Measurements from ENCODE around the gene GH1. TPM values are rescaled to one million over a fixed set of nuclear protein-coding genes. Genes with fewer than 3 reads are reported as not detected.

GH1 gene
- total and polyA plus RNA-seq, 2 donors = 0.33 to 3.1 TPM

Other genes starting within 250 kb of the GH1 start
- gene LIMD2, start 218.7 kb downstream of the GH1 start, total RNA-seq = 202 TPM
- gene LIMD2, start 218.7 kb downstream of the GH1 start, polyA plus RNA-seq = 309 TPM
- 13.4 TPM for gene STRADA, start 177.0 kb downstream of the GH1 start, total RNA-seq
- gene STRADA, start 177.0 kb downstream of the GH1 start, polyA plus RNA-seq = 32.2 TPM
- 34.7 TPM for gene CCDC47, start 145.2 kb downstream of the GH1 start, total RNA-seq
- 25.9 TPM for gene CCDC47, start 145.2 kb downstream of the GH1 start, polyA plus RNA-seq
- 58.9 TPM for gene DDX42, start 144.7 kb downstream of the GH1 start, total RNA-seq
- gene DDX42, start 144.7 kb downstream of the GH1 start, polyA plus RNA-seq = 92.8 TPM
- 31.7 TPM for gene PSMC5, start 91.4 kb downstream of the GH1 start, total RNA-seq
- gene PSMC5, start 91.4 kb downstream of the GH1 start, polyA plus RNA-seq = 179 TPM
- gene FTSJ3, start 91.2 kb downstream of the GH1 start, total RNA-seq = 32.9 TPM
- gene FTSJ3, start 91.2 kb downstream of the GH1 start, polyA plus RNA-seq = 21.0 TPM
- 72.1 TPM for gene SMARCD2, start 76.2 kb downstream of the GH1 start, total RNA-seq
- gene SMARCD2, start 76.2 kb downstream of the GH1 start, polyA plus RNA-seq = 68.9 TPM
- 1.0 TPM for gene CSH2, start 45.2 kb downstream of the GH1 start, total RNA-seq
- 11.2 TPM for gene CSH2, start 45.2 kb downstream of the GH1 start, polyA plus RNA-seq
- 0.24 TPM for gene GH2, start 36.9 kb downstream of the GH1 start, total RNA-seq
- 1.2 TPM for gene GH2, start 36.9 kb downstream of the GH1 start, polyA plus RNA-seq
- gene CSH1, start 22.3 kb downstream of the GH1 start, total RNA-seq = 2.3 TPM
- gene CSH1, start 22.3 kb downstream of the GH1 start, polyA plus RNA-seq = 11.6 TPM
- gene CSHL1, start 7.6 kb downstream of the GH1 start, total RNA-seq = 0.24 TPM
- 1.3 TPM for gene CSHL1, start 7.6 kb downstream of the GH1 start, polyA plus RNA-seq
- 19.5 TPM for gene CD79B, start 13.5 kb upstream of the GH1 start, total RNA-seq
- gene CD79B, start 13.5 kb upstream of the GH1 start, polyA plus RNA-seq = 34.1 TPM
- gene SCN4A, start 54.1 kb upstream of the GH1 start, total RNA-seq = 0.19 TPM
- gene SCN4A, start 54.1 kb upstream of the GH1 start, polyA plus RNA-seq = 0.46 TPM
- 0.28 TPM for gene PRR29, start 79.5 kb upstream of the GH1 start, total RNA-seq
- 0.43 TPM for gene PRR29, start 79.5 kb upstream of the GH1 start, polyA plus RNA-seq
- 53.9 TPM for gene ICAM2, start 101.8 kb upstream of the GH1 start, total RNA-seq
- gene ICAM2, start 101.8 kb upstream of the GH1 start, polyA plus RNA-seq = 38.6 TPM
- 5.9 TPM for gene ERN1, start 211.3 kb upstream of the GH1 start, total RNA-seq
- gene ERN1, start 211.3 kb upstream of the GH1 start, polyA plus RNA-seq = 7.4 TPM

Measured in thymus (tissue), 2 donors.